GM03348 (cell line): ENCODE results near the gene PARG.
A peak's percentile ranks its signal among the peaks of the same experiment; 100 is the strongest.
"Not testable (repeated sequence)": the region's sequence is repeated elsewhere in the genome, so short reads cannot be mapped to it uniquely, and the experiment has no call there.

Experiments used
- DNase-seq: peaks from one replicate; pipeline ENCODE4 v3.0.0; 2012; ENCODE audit warnings: low spot score

Gene PARG

DNA sequence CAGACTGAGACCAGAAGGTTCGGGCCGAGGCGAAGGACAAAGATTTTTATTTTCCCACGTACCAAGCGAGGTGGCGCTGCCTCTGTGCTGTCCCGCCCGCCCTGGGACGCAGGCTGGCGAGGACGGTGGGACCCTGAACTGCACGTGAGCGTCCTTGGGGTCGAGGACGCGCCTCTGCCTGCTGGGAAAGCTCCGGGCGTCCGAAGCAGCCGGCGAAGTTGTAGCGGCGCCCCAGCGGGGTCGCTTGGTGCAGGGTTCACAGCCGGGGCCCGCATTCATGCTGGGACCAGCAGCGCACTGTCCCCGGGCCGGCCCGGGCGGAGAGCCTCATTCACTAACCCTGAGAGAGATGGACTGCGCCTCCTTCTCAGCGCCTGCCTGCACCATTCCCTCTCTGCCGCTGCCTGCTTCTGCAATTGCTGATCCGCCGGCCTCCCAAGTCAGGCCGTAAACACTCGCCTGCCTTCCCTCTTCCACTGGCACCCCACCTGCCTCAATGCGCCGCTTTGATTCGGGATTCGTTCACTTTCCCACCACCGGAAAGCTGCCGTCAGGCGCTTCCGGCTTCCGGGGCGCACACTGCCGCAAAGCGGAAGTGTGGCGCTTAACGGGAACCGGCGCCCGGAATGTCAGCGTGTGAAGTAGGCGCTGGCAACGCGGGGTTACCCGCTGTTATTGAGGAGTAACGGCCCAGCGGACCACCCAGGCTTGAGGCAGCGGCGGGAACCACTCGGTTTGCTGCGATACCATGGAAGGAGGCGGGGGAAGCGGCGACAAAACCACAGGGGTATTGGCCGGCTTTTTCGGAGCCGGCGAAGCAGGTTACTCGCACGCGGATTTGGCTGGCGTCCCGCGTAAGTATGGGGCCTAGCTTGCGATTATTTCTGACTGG lies at the start of gene PARG, which contains the start of gene TIMM23B:
Gene PARG (minus strand): TSS at position 581 of the 892 bp plus-strand sequence. CDS start 302 bp downstream, at position 279.
Gene TIMM23B (plus strand): TSS at position 607 of the 892 bp plus-strand sequence. CDS start 142 bp downstream, at position 749.
- peak; percentile 74 for DNase-seq

GRCh38 chr10:49988376-49988775 lies 46.5 kb upstream of the PARG start, which contains the start of gene AGAP6:
Gene AGAP6 (plus strand): TSS chr10:49988406. CDS start chr10:49988716, 310 bp downstream.
- DNase-seq, result not testable (repeated sequence)

GRCh38 chr10:49987207-49987606 lies 45.4 kb upstream of the PARG start:
- not testable (repeated sequence) for DNase-seq

DNA sequence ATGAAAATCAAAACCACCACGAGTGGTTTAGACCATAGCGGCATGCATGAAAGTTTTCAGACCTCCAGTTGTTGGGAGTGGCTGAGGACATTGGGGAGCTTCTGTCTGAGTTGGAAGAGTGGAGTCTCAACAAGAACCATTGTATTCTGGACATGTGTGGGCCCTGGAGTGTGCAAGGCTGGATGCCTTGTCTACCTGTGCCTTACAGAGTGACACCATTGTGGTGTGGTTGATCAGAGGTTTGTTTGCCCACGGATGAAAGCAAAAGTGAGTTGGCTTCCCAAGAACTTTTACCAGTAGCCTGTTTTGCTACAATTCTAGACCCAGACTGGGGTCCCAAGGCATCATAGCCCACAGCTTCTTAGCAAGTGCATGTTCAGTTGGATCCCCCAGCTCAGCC lies 35.9 kb upstream of the PARG start:
- DNase-seq, result not testable (repeated sequence)

- DNase-seq, result not testable (repeated sequence)
Observed at GRCh38 chr10:49972094-49972493, 30.3 kb upstream of the PARG start.

DNA sequence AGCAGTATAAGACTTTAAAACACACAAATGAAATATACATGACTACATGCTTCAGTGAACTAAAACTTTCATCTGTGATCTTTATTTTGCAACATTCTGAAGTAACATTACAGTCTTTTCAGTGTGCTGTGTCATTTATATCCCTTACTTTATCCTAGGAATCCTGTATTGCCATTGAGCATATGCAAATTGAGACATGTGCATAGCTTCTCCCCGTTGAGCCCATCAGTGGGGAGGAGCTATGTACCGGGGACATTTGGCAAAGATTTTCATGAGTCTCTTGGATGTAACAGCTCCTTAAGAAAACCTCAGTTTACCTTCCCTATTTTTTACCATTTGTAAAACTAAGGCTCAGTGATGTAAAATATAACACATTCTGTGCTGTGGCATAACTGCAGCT lies 29.6 kb upstream of the PARG start:
- not testable (repeated sequence) for DNase-seq

DNA sequence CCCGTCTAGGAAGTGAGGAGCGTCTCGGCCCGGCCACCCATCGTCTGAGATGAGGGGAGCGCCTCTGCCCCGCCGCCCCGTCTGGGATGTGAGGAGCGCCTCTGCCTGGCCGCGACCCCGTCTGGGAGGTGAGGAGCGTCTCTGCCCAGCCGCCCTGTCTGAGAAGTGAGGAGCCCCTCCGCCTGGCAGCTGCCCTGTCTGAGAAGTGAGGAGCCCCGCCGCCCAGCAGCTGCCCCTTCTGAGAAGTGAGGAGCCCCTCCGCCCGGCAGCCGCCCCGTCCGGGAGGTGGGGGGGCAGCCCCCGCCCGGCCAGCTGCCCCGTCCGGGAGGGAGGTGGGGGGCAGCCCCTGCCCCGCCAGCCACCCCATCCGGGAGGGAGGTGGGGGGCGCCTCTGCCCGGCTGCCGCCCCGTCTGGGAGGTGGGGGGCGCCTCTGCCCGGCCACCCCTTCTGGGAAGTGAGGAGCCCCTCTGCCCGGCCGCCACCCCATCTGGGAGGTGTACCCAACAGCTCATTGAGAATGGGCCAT lies 28.6 kb upstream of the PARG start:
- DNase-seq, result not testable (repeated sequence)

DNA sequence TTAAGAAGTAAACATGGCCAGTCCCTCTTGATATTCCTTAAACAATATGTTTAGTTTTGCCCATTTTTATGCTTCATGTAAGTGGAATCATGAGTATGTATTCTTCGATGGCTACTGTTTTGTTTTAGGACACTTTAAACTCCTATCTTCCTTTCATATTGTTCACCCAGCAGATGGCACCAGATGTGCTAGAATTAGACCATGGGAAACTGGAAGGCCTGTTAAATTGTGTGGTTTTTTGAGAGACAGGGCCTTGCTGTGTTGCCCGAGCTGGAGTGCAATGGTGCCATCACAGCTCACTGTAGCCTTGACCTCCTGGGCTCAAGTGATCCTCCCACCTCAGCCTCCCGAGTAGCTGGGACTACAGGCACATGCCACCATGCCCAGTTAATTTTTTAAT lies 11.3 kb upstream of the PARG start:
- DNase-seq, result not testable (repeated sequence)

- DNase-seq, result not testable (repeated sequence)
Observed at GRCh38 chr10:49952006-49952405, 10.2 kb upstream of the PARG start.

GRCh38 chr10:49948737-49949136 lies 6.9 kb upstream of the PARG start:
- DNase-seq, result not testable (repeated sequence)

DNA sequence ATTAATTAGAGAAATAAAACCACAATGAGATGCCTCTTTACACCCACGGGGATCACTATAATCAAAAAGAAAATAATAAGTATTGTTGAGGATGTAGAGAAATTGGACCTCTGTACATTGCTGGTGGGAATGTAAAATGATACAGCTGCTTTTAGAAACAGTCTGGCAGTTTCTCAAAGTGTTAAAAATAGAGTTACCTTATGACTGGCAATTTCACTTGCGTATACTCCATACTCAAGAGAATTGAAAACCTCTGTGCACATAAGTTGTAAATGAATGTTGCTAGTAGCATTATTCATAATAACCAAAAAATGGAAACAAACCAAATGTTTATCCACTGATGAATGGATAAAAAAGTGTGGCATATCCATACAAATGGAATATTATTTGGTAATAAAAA lies 6.3 kb upstream of the PARG start:
- not testable (repeated sequence) for DNase-seq

GRCh38 chr10:49943607-49944006 lies 1.8 kb upstream of the PARG start:
- not testable (repeated sequence) for DNase-seq

- DNase-seq, result not testable (repeated sequence)
Observed at GRCh38 chr10:49942339-49942705, 495 bp upstream of the PARG start.

GRCh38 chr10:49931959-49932728 lies 9.7 kb downstream of the PARG start:
- not testable (repeated sequence) for DNase-seq

DNA sequence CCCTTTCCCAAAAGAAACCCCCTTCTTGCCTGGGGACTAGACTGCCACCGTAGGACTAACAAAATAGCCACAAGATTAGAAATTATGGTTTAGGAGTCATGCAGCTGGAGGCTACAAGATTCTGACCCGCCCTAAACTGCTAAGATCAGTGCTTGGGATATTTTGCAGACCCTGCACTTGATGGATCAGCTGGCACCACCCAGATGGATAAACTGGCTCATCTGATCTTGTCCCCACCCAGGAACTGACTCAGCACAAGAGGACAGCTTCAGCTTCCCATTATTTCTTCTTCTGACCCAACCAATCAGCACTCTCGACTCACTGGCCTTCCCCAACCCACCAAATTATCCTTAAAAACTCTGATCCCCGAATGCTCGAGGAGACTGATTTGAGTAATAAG lies 10.6 kb downstream of the PARG start:
- not testable (repeated sequence) for DNase-seq

- DNase-seq, result not testable (repeated sequence)
Observed at GRCh38 chr10:49923572-49923971, 18.3 kb downstream of the PARG start.

GRCh38 chr10:49922041-49922440 lies 19.8 kb downstream of the PARG start:
- DNase-seq, result not testable (repeated sequence)

- not testable (repeated sequence) for DNase-seq
Observed at GRCh38 chr10:49917927-49918326, 23.9 kb downstream of the PARG start.

DNA sequence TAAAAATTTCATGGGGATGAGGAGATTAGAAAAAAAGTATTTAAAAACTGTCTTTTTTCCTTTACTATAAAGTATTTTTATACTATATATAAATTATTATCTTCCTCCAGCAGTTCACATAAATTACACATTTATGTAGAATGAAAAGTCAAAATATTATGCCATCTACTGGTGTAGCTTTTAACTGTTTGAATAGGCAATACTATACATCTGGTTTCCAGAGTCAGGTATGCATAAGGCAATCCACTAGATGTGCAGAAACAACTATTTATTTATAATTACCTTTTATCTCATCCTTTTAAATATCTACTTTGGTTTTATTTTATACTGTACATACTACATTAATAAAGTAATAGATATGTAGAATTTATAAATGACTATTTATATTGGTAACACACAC lies 25.4 kb downstream of the PARG start:
- DNase-seq, result not testable (repeated sequence)

GRCh38 chr10:49910295-49910694 lies 31.5 kb downstream of the PARG start:
- DNase-seq, result not testable (repeated sequence)

DNA sequence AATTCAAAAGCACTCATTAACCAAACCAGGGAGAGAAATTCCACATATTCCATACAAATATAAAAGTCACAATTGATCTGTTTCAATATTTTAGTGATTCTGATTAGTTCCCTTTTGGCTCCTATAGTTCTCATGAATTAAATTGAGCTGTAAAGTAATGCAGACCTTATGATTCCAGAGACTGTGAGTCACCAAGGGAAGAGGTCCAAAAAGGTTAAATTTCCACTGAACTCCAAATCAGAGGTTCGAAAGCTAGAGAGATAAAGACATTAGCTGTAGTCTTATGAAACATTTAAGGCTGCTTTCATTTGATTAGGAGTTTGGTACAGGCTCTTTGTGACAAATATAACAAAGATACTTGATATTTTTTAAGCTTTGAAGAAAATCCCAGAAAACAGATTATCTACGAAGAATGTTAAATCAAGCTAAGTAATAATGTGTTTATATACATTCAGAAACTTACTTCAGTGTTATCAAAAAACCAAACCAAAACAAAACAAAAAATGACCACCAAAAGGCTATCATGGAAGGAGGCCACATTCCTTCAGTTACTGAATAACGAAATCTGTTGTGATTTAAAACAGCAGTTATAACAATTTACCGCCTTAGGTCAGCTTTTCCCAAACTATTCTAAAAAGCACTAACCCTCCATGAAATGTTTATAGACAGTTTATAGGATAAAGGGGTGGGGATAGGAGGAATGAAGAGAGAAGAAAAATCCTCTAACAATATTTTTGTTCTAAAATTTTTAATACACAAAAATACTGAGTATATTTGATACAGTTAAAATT lies 33.3 kb downstream of the PARG start:
- not testable (repeated sequence) for DNase-seq
